Stomach smooth muscle (tissue), 2 donors: ENCODE data around the gene NCOA4.

Experiments used
- H3K27ac ChIP-seq: one replicate; pipeline ENCODE4 v1.7.0; 2013; ENCODE audit warnings: mild to moderate bottlenecking, low read length, inconsistent platforms
- H3K27me3 ChIP-seq, 2 donors: one replicate each; pipeline ENCODE4 v1.7.0; 2013; ENCODE audit warnings: low read length in 2 of 2; ENCODE audit not compliant: insufficient read depth in 2 of 2, control insufficient read depth in 1 of 2
- H3K36me3 ChIP-seq, 2 donors: one replicate each; pipeline ENCODE4 v1.7.0; 2013; ENCODE audit warnings: low read length in 2 of 2; ENCODE audit not compliant: control insufficient read depth in 2 of 2, insufficient read depth in 2 of 2
- H3K4me1 ChIP-seq: one replicate; pipeline ENCODE4 v1.7.0; 2013; ENCODE audit warnings: low read length; ENCODE audit not compliant: control insufficient read depth, insufficient read depth
- H3K4me3 ChIP-seq, 2 donors: one replicate each; pipeline ENCODE4 v1.7.0; 2013; ENCODE audit warnings: low read length in 2 of 2
- H3K9ac ChIP-seq, 2 donors: one replicate each; pipeline ENCODE4 v1.7.0; 2013; ENCODE audit warnings: low read length in 2 of 2, mild to moderate bottlenecking in 1 of 2
- H3K9me3 ChIP-seq, 2 donors: one replicate each; pipeline ENCODE4 v1.7.0; 2013; ENCODE audit warnings: low read length in 2 of 2; ENCODE audit not compliant: control insufficient read depth in 2 of 2
- donor health status: healthy.
- donor health status: Pancreatic carcinoma.

NCOA4 gene

DNA sequence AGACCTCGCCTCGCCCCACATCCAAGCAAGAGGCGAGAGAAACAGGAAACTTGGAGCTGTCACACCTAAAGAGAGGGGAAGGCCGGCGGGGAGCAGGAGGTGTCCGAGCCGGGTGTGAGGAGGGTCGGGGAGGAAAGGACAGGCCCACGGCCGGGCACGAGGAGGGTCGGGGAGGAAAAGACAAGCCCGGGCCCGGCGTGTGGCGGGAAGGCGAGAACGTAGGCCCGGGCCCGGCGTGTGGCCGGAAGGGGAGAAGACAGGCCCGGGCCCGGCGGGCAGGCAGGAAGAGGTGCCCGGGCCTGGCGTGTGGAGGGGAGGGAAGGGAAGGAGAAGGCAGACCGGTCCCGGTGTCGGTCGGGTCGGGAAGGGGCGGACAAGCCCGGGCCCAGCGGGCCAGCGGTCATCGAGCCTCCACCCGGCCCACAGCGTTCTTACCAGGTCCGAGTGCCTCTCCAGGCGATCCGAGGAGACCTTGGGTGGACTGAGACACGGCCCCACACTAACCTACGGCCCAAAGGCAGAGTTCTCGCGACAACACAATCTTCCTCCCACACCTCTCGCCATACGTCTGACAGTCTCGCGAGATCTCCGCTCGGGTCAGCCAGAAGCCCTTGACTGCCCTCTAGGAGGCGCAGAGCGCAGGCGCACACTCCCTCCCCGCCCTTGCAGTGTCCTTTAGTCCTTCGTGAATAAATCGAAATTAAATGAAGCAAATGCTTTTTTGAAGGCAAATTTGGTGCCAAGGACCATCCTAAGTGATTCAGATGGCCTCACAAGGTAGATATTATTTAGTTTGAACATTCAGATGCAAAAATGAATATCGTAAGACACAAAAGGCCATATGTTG is at the start of gene NCOA4:
TSS of gene NCOA4 (minus strand) at position 533 of the 847 bp plus-strand sequence. CDS start 13,943 bp downstream, outside the sequence.
- Histone ChIP-seq H3K4me3 (peak within 1 kb of the TSS; percentile 93 to 96), H3K36me3 (no peaks in the 10 kb centered on the region), H3K27me3 (no peaks in the 10 kb centered on the region), H3K9me3 (no peaks in the 10 kb centered on the region), H3K27ac (peak within 1 kb of the TSS; percentile 92), H3K9ac (peak within 1 kb of the TSS; percentile 99), H3K4me1 (peaks cover 31% of the 10 kb centered on the region)

DNA sequence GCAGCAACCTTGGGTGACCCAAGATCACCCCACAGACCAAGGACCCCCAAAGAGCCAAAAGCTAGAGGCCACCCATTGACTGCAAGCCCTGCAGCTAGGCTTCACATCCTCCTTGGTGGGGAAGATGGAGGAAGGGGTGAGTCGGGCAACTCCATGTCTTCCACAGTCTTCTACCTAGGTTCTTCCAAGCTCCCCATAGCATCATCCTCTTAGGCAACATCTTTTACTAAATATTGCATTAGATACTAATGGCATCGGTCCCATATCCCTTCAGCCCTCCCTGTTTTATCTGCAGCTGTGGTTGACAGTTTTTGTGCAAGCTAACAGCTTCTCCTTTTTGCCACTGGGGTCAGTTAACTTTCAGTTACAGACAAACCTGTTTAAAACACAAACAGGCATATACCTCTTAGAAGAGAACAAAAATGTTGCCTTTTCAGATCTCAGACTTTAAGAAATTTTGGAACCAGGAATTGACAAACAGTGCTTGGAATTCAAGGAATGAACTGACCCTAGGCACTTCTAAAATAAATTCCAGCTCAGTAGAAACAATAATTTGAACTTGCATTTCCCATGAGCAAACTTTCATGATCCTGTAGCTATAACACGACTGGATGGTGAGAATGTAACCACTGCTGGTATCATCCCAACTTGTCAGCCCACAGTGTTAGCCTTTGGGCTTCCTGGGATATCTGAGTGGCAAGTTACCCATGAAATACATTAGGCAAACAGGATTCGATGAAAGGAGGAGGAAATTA is 49.6 kb upstream of the NCOA4 start:
- no peak overlapping the region for H3K9ac ChIP-seq
- no peak overlapping the region for H3K27ac ChIP-seq
- H3K27me3 ChIP-seq = no peaks in the 10 kb centered on the region

GRCh38 chr10:46077731-46078413 is 47.4 kb upstream of the NCOA4 start:
- no peaks in the 10 kb centered on the region for H3K27me3 ChIP-seq
- H3K27ac ChIP-seq = no peak overlapping the region
- H3K9ac ChIP-seq = no peak overlapping the region
- no peak overlapping the region for H3K4me3 ChIP-seq
- no peaks in the 10 kb centered on the region for H3K4me1 ChIP-seq
- peaks cover 0 to 2% of the 10 kb centered on the region in 2 donors for H3K9me3 ChIP-seq
- H3K36me3 ChIP-seq = no peaks in the 10 kb centered on the region

More for the DNA sequence above, 49.6 kb upstream of the NCOA4 start:
- Histone ChIP-seq H3K4me3 (no peak overlapping the region), H3K4me1 (no peaks in the 10 kb centered on the region), H3K9me3 (no peaks in the 10 kb centered on the region), H3K36me3 (no peaks in the 10 kb centered on the region)

GRCh38 chr10:46077141-46077554 is 46.7 kb upstream of the NCOA4 start:
- Histone ChIP-seq H3K36me3 (no peaks in the 10 kb centered on the region), H3K27me3 (no peaks in the 10 kb centered on the region), H3K9ac (no peak overlapping the region), H3K4me3 (no peak overlapping the region), H3K9me3 (peaks cover 0 to 2% of the 10 kb centered on the region in 2 donors), H3K27ac (no peak overlapping the region), H3K4me1 (no peaks in the 10 kb centered on the region)

DNA sequence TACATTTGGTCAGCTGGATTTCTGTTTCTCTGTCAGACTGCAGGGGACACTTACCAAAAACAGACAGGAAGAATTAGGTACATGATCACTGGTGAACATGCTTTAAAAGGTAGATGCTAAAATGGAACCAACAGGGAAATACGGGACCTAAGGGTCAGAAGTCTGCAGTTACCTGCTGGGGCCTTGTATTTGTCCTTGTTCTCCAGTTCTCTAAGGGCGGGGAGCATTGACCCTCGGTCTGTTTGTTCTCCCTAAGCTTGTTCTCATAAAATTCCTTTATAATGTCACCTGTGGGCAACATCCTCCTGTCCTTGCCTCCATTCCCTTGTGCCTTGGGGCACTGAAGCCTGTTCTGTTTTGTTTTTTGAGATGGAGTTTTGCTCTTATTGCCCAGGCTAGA is 45.4 kb upstream of the NCOA4 start:
- no peaks in the 10 kb centered on the region for H3K4me1 ChIP-seq
- H3K36me3 ChIP-seq = no peaks in the 10 kb centered on the region
- H3K9me3 ChIP-seq = peaks cover 0 to 2% of the 10 kb centered on the region in 2 donors
- H3K27ac ChIP-seq = no peak overlapping the region
- no peak overlapping the region for H3K4me3 ChIP-seq
- no peaks in the 10 kb centered on the region for H3K27me3 ChIP-seq
- no peak overlapping the region for H3K9ac ChIP-seq

DNA sequence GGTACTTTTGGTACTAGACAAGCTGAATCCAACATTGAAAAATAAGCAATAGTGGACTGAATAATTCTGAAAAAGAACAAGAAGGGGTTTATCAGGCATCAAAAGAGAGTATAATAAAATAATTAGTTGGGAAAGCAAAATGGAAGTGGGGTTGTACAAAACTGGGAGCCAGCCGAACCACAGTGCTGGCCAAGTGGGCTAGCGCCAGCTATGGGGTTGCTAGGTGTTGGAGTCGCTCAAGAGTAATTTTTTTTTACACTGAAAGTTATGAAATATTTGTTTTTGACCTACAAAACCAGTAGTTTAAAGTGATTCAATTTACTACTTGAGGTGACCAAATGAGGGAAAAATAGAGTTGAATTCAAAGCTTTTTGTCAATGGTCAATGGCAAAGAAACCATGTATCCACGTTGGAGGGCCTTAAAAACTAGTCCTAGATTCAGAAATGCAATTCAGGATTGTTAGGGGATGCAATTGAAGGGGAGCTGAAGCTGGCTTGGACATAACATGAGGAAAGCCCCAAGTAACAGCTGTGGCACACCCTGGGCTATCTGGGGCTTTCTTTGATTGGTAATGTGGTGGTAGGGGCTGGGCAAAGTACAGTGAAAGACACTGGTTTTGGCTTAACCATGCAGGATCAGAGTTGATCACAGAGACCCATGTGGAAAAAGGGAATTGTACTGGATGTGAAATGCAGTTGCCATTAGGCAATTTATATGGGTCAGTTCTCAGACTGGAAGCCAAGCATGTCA is 43.9 kb upstream of the NCOA4 start:
- Histone ChIP-seq H3K9me3 (peaks cover 0 to 2% of the 10 kb centered on the region in 2 donors), H3K4me3 (no peak overlapping the region), H3K27me3 (no peaks in the 10 kb centered on the region), H3K27ac (no peak overlapping the region), H3K4me1 (no peaks in the 10 kb centered on the region), H3K36me3 (no peaks in the 10 kb centered on the region), H3K9ac (no peak overlapping the region)

GRCh38 chr10:46073564-46073963 is 43.1 kb upstream of the NCOA4 start:
- no peaks in the 10 kb centered on the region for H3K36me3 ChIP-seq
- H3K9me3 ChIP-seq = peaks cover 0 to 2% of the 10 kb centered on the region in 2 donors
- H3K4me3 ChIP-seq = no peak overlapping the region
- H3K27ac ChIP-seq = no peak overlapping the region
- no peak overlapping the region for H3K9ac ChIP-seq
- no peaks in the 10 kb centered on the region for H3K27me3 ChIP-seq
- no peaks in the 10 kb centered on the region for H3K4me1 ChIP-seq

GRCh38 chr10:46070749-46071148 is 40.3 kb upstream of the NCOA4 start:
- no peak overlapping the region for H3K27ac ChIP-seq
- H3K9me3 ChIP-seq = peaks cover 0 to 2% of the 10 kb centered on the region in 2 donors
- H3K36me3 ChIP-seq = no peaks in the 10 kb centered on the region
- H3K4me1 ChIP-seq = no peaks in the 10 kb centered on the region
- H3K27me3 ChIP-seq = no peaks in the 10 kb centered on the region
- H3K4me3 ChIP-seq = no peak overlapping the region
- no peak overlapping the region for H3K9ac ChIP-seq

DNA sequence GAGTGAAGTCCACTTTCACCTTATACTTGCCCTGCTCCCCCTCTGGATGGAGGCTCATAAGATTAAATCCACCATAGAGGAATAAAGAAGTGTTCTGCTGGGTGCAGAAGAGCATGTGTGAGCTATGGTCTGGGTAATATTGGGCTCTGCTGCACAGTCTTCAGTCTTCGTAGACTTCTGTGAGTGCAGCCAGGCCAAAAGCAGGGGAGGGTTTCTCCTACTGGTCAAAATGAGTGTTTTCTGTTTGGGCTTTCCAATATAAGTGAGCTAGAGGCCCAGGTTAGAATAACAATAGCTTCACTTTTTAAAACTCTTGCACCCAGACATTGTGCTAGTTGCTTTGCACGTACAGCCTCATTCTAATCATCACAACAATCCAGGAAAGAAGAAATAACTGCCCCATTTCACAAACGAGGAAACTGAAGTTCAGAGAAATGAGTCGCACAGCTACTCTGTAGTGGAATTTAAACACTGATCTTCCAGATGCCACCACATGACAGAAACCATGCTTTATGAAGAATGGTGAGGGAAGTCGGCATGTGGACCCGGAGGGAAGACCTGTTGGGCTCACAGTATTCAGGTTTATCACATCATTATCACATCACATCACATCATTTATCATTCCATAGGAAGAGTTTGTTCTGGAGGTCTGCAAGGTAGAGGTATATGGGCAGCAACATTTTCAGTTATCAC is 39.5 kb upstream of the NCOA4 start:
- no peaks in the 10 kb centered on the region for H3K36me3 ChIP-seq
- H3K27me3 ChIP-seq = no peaks in the 10 kb centered on the region
- no peaks in the 10 kb centered on the region for H3K4me1 ChIP-seq
- H3K27ac ChIP-seq = no peak overlapping the region
- no peak overlapping the region for H3K4me3 ChIP-seq
- H3K9me3 ChIP-seq = peaks cover 0 to 2% of the 10 kb centered on the region in 2 donors
- no peak overlapping the region for H3K9ac ChIP-seq
